Cardiac fibroblast (primary cell): ENCODE results near the gene SLC25A45.
A peak's percentile ranks its signal among the peaks of the same experiment; 100 is the strongest.
"Not testable (repeated sequence)": the region's sequence is repeated elsewhere in the genome, so short reads cannot be mapped to it uniquely, and the experiment has no call there.

ENCODE experiments used
- DNase-seq, 2 donors: peaks; one replicate each; pipeline versions ENCODE4 v3.0.0 to v3.0.0-alpha.2; 2010; ENCODE audit warnings: low read depth in 2 of 2
- H3K4me3 ChIP-seq, 2 donors: replicated peaks in 1 of 2; 1 replicate in 1 of 2; 2 replicates in 1 of 2; pipeline ENCODE4 v1.5.1; 2011; ENCODE audit warnings: low read depth in 2 of 2, low read length in 2 of 2, mild to moderate bottlenecking in 2 of 2, moderate library complexity in 1 of 2
- CTCF ChIP-seq: IDR thresholded peaks from one replicate; pipeline ENCODE4 v1.5.1; 2011; ENCODE audit warnings: low read depth, mild to moderate bottlenecking, low read length, inconsistent platforms

SLC25A45 gene

GRCh38 chr11:65416341-65416824 is 33.9 kb upstream of the SLC25A45 start:
- peak overlapping the region; percentile 36 for H3K4me3 ChIP-seq
- peak; percentile 81 to 87 for DNase-seq
- peak; percentile 96 for TF ChIP-seq CTCF

- peak overlapping the region in 1 of 2 donors; percentile 36 for H3K4me3 ChIP-seq
- no peak for DNase-seq
- no peak for TF ChIP-seq CTCF
These were observed 33.3 kb upstream of the SLC25A45 start for GRCh38 chr11:65415499-65416340.

- DNase-seq, result peak; percentile 16 to 22
- H3K4me3 ChIP-seq, result no peak overlapping the region
- no peak for TF ChIP-seq CTCF
These were observed 32.5 kb upstream of the SLC25A45 start for GRCh38 chr11:65414776-65415498.

GRCh38 chr11:65413077-65413664 is 30.7 kb upstream of the SLC25A45 start:
- H3K4me3 ChIP-seq, DNase-seq: not testable (repeated sequence)

- H3K4me3 ChIP-seq, result no peak overlapping the region
- no peak for DNase-seq
- no peak for TF ChIP-seq CTCF
These were observed 30.0 kb upstream of the SLC25A45 start for GRCh38 chr11:65412271-65413076.

- DNase-seq, result no peak
- TF ChIP-seq CTCF, result no peak
- no peak overlapping the region for H3K4me3 ChIP-seq
These were observed 29.2 kb upstream of the SLC25A45 start for GRCh38 chr11:65411681-65412070.
